DMS153 treated with DMSO at 0.1 percent for 48 hours (cell line): ENCODE data around the gene OR51E1.
A peak's percentile ranks its signal among the peaks of the same experiment; 100 is the strongest.

Source experiments
- DNase-seq: peaks from one replicate; lab custom pipeline; 2025; ENCODE audit not compliant: unreplicated experiment; lab: John Stamatoyannopoulos, UW

Gene OR51E1

GRCh38 chr11:4647766-4648165, 4.0 kb downstream of the OR51E1 start:
- no peak for DNase-seq

DNA sequence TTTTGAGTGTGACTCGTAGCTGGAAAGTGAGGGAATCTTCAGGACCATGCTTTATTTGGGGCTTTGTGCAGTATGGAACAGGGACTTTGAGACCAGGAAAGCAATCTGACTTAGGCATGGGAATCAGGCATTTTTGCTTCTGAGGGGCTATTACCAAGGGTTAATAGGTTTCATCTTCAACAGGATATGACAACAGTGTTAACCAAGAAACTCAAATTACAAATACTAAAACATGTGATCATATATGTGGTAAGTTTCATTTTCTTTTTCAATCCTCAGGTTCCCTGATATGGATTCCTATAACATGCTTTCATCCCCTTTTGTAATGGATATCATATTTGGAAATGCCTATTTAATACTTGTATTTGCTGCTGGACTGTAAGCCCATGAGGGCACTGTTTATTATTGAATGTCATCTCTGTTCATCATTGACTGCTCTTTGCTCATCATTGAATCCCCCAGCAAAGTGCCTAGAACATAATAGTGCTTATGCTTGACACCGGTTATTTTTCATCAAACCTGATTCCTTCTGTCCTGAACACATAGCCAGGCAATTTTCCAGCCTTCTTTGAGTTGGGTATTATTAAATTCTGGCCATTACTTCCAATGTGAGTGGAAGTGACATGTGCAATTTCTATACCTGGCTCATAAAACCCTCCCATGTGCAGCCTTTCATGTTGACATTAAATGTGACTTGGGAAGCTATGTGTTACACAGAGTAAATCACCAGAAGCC, 11.0 kb downstream of the OR51E1 start:
- DNase-seq: no peak

GRCh38 chr11:4658629-4659445, 15.1 kb downstream of the OR51E1 start:
- no peak for DNase-seq

DNA sequence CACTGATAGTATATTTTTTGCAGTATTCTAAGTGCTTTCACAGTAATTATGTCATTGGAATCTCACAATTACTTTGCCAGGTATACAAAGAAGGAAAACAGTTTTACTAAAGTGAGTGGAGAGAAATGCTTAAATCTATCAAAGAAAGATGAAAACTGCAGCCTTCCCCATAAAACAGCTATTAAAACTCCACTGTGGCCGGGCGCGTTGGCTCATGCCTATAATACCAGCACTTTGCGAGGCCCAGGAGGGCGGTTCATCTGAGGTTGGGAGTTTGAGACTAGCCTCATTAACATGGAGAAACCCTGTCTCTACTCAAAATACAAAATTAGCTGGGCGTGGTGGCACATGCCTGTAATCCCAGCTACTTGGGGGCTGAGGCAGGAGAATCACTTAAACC, 19.1 kb downstream of the OR51E1 start:
- DNase-seq: no peak

- DNase-seq: no peak
These were observed 20.4 kb downstream of the OR51E1 start for GRCh38 chr11:4664183-4664582.

- DNase-seq: no peak
These were observed 21.0 kb downstream of the OR51E1 start for GRCh38 chr11:4664786-4665185.

DNA sequence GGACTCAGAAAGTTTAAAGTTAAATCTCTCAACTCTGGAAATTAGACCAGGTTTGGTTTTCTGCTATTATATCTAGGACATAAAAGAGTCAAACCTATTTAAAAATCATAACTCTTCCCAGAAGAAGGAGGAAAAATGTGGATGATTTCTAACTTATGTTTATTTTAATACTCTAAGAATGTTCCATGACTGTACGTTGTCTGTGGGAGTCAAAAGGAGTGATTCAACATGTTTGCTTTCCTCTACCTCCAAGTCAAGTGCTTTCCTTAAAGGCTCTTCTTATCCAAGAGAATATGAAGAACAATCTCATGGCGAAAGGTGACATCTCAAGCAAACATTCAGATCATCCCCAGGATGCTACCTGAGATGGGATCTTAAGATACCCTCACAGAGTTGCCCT, 21.6 kb downstream of the OR51E1 start:
- DNase-seq: no peak

DNA sequence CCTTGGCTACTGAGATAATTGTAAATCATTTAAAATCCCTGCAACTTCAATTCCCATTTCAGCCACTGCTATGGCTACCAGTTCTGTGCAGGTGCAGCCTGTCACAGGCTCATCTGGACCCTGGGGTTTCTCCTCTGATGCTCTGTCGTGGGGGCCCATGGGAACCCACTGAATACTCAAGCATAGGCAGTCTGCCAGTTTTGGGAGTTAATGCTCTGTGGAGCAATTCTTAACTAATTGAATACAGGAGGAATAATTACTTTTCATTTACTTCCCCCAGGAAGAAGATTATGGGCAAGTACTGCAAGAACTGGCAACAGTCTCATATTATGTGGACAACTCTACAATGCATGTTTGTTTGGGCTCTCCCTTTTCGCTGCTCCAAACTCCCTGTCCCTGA, 28.0 kb downstream of the OR51E1 start:
- DNase-seq: no peak

- no peak for DNase-seq
These were observed 28.7 kb downstream of the OR51E1 start for GRCh38 chr11:4672470-4672869.

DNA sequence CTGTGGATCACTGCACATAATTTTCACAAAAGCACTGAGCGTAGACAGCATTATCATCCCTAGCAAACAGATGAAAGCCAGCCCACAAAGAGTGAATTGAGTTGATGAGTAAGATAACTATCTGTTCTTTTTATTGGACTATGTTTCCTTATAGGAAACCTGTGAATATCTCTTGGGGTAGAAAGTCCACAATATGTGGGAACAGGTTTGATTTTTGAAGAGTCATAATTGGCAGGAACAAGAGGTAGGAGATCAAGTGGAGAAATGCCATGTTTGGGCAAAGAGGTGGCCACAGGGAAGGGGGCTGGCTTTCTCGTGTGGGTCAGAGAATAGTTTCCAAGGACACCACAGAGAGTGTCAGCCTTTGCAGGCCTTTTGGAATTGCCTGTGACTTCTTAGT, 30.0 kb downstream of the OR51E1 start:
- no peak for DNase-seq

DNA sequence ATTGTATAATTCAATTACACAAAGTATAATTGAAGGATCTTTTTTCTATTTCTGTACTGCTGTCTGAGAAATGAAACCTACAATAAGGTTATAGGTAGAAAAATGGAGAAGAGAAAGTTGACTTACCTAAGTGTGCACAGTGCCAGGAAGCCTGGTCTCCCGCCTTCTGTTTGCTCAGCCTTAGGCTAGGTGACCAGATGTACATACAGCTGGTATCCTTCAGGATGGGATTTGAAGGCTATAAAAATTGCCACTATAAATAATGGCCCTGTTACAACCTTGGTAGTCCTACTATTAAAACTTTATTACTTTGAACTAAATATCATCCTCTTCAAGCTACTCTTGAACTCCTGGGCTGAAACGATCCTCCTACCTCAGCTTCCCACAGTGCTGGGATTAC, 34.2 kb downstream of the OR51E1 start:
- peak; percentile 86 for DNase-seq

DNA sequence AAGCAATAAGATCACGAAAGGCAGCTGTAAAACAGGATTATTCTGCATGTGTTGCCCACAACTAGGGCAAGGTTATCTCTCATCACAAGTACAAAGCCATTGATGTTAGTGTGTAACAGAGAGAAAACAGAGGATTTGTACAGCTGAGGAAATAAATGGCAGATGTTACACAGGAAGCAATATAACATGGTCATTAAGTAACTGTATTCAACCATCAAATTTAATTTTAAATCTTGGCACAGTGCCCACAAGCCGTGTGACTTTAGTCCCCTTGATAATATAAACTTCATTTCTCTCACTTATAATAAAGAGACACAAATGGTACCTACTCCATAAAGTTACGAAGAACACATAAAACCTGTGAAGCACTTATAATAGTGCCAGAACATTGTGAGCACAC, 36.6 kb downstream of the OR51E1 start:
- peak; percentile 87 for DNase-seq

DNA sequence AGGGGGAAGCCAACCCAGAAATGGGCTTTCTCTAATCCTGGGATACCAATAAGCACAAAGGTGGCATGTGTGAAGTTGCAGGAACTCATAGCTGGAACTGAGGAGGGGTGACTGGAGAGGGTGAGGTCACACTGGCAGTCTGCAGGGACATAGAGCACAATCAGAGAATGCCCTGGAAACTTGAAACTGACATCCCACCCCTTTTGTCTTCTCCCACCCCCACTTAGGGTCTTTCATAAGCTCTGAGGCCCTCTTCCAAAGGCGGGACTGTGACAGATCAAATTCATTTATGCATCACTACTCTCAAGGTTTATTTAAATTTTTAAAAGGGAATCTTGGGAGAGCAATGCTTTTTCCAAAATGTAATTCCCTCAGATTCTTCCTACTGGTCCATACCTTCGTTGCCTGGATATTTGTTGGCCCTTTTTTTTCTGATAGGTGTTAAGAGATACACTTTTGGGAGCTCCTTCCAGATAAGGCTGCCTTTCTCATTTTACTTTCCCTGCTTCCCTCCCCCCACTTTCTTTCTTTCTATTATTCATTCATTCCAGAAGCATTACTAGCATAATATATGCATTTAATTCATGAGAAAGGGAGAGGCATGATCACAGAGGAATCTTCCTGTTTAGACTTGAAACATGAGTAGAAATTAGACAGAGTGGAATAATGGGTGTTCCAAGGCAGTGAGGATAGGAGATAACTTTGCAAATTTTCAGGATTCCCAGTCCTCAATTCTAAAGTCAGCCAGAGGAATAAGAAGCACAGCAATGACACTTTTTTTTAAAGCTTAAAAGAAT, 39.0 kb downstream of the OR51E1 start:
- no peak for DNase-seq

- DNase-seq: peak; percentile 71
These were observed 41.0 kb downstream of the OR51E1 start for GRCh38 chr11:4684631-4685285.

DNA sequence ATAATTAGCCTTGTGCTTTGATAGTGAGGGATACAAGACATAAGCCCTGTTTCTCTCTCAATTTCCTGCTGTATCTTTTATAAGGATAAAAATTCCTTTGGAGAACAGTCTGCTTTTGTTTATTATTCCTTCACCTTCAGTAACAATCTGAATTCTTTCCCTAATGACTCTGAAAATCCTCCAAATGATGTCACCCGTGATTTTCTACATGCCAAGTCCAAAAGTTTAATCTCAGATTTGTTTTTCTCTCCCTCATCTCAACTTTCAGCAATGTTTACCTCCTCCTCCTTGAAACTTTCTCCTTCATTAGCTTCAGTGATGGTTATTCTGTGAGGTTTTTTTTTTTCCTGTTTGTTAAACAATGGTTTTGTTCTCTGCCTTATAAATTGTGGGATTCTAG, 51.7 kb downstream of the OR51E1 start:
- DNase-seq: no peak

DNA sequence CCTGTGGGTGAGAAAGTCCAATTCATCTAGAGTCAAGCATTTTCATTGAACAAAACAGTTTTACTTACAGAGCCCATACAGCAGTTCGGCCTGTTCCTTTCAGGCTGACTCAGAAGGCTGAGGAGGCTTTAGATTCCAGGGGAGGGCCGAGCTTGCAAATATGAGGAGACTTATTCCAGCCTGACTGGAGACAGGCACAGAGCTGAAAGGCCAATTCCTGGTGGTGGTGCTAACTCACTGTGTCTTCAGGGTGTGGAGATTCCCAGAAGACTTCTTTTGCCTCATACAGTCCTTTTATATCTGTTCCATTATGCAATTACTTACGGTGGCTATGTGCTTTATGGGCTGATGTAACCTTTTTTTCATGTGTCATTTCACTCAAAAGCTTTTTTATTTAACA, 53.8 kb downstream of the OR51E1 start, which contains the start of gene OR51E2:
TSS of gene OR51E2 (minus strand) at position 269 of the 400 bp plus-strand sequence. CDS start 15,142 bp downstream, outside the sequence.
- DNase-seq: peak; percentile 60

- DNase-seq: no peak
These were observed 56.1 kb downstream of the OR51E1 start for GRCh38 chr11:4699697-4700435.

DNA sequence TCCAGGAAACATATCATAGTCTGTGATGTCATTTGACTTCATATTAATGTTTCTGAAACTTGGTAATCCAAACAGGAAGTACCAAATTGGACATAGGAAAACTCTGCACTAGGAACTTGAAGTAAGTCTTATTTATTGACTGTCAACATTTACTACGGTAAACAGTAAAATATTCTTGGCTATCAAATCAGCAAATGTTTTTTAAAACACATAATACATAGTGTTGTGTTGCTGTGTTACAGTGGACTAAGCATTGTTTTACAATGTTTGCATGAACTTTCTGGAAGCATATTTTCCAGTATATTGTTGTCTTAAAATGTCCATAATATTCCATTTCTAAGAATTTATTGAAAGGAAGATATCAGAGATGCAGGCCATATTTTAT, 56.6 kb downstream of the OR51E1 start:
- DNase-seq: no peak

- peak; percentile 94 for DNase-seq
These were observed 60.4 kb downstream of the OR51E1 start, which contains the start of gene MMP26 for GRCh38 chr11:4704054-4704789. MMP26 (plus strand) TSS chr11:4704784.
